Kidney (tissue), 14 donors: ENCODE measurements around the gene GMDS. TPM values are rescaled to one million over a fixed set of nuclear protein-coding genes. Genes with fewer than 3 reads are reported as not detected.

Experiments used
- DNase-seq, 5 donors: peaks; one replicate each; pipeline ENCODE4 v3.0.0-alpha.2; 2013 to 2020
- FAIRE-seq: peaks from 2 replicates; lab custom pipeline; 2012; peaks lifted over from hg19 to GRCh38; lab: Jason Lieb, UNC
- H3K27ac ChIP-seq, 2 donors: one replicate each; pipeline ENCODE4 v1.7.0; 2013; ENCODE audit warnings: low read depth in 2 of 2, low read length in 2 of 2, inconsistent platforms in 1 of 2
- H3K27me3 ChIP-seq: one replicate; pipeline ENCODE4 v1.7.1; 2013; ENCODE audit warnings: low read length, inconsistent platforms; ENCODE audit not compliant: control insufficient read depth, insufficient read depth
- H3K36me3 ChIP-seq, 3 donors: one replicate each; pipeline versions ENCODE4 v1.7.0 to v1.7.1; 2013; ENCODE audit warnings: low read length in 3 of 3, control low read depth in 1 of 3, inconsistent platforms in 1 of 3; ENCODE audit not compliant: insufficient read depth in 3 of 3, control insufficient read depth in 2 of 3
- H3K4me1 ChIP-seq, 3 donors: one replicate each; pipeline versions ENCODE4 v1.7.0 to v1.7.1; 2013; ENCODE audit warnings: low read length in 3 of 3, inconsistent platforms in 1 of 3, low read depth in 1 of 3; ENCODE audit not compliant: control insufficient read depth in 2 of 3, insufficient read depth in 2 of 3
- H3K4me3 ChIP-seq, 3 donors: one replicate each; pipeline versions ENCODE4 v1.7.0 to v1.8.1; 2013; ENCODE audit warnings: low read length in 3 of 3, control low read depth in 1 of 3, inconsistent platforms in 1 of 3
- H3K9ac ChIP-seq, 3 donors: one replicate each; pipeline versions ENCODE4 v1.7.0 to v1.7.1; 2013; ENCODE audit warnings: low read length in 3 of 3, control low read depth in 1 of 3, inconsistent platforms in 1 of 3
- H3K9me3 ChIP-seq, 3 donors: one replicate each; pipeline versions ENCODE4 v1.7.0 to v1.7.1; 2013; ENCODE audit warnings: low read length in 3 of 3, control low read depth in 1 of 3, inconsistent platforms in 1 of 3; ENCODE audit not compliant: control insufficient read depth in 2 of 3, insufficient read depth in 1 of 3
- intact Hi-C: fragments of 100-400 bp; cut with DNase I; formaldehyde crosslinking; loops from one replicate; pipeline ENCODE4 v1.11.1; 2022
- polyA plus RNA-seq: library from polyadenylated mRNA; stranded (reverse); fragments of 350-450 nt; fragmentation: Illumina TruSeq; extraction: RNeasy Lipid Tissue Mini Kit (QIAGEN cat#74804); gene quantifications from one replicate; pipeline ENCODE4 v1.2.3, GENCODE V29; 2014; ENCODE audit warnings: low read depth, low replicate concordance; ENCODE audit not compliant: insufficient read depth
- total RNA-seq: library from RNA; stranded (reverse); fragmentation: NEBNext Ultra II Directional; extraction: Animal tissue kit (Norgen Biotek cat#: 25700); gene quantifications from one replicate; pipeline ENCODE4 v1.2.1, GENCODE V29; 2021
- TF ChIP-seq, protein P1 (sequence below): IDR thresholded peaks from 3 replicates; pipeline ENCODE4 v1.5.1; 2012; ENCODE audit warnings: mild to moderate bottlenecking, moderate library complexity, borderline replicate concordance; ENCODE audit not compliant: insufficient read depth; ENCODE audit errors: extremely low read depth
- donor health status: control.
- donor health status: control.
- donor health status: control.
- donor health status: control.
- donor health status: control.
- donor health status: DM: yes; HTN: yes; CAD: no.
- donor health status: Normal renal cell carcinoma (clear cell type).

Gene GMDS
- total and polyA plus RNA-seq, 2 donors from 2014 or later = 49.6 to 63.7 TPM

DNA sequence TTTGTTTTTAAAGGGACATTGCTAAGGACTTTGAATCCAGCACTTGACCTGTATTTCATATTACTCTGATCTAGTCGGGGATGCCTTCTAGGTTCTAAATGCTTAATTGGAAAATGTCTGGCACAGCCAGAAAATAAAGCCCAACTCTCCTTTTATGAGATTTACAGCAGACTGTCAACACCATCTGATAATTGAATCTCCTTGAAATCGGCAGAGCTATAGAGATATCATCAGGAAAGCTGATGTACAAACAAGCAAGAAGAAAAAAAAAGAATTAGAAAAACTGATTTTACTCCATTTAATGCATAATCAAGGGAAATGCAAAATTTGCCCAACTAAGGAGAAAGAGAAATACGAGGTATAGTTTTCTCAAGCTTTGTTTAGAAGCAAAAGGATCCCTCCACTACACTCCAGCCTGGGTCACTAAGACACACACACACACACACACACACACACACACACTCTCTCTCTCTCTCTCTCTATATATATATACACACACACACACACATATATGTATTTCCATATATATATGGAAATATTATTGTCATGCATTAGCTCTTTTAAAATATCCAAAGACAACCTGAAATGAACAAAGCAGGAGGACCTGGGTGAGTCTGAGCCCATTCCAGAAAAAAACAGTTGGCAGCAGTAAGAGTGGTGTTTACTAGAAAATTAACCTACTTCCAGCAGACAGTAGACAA lies 645.2 kb downstream of the GMDS start:
- H3K4me3 ChIP-seq = no peak overlapping the region
- no peaks in the 10 kb centered on the region for H3K9me3 ChIP-seq
- no peak overlapping the region for H3K9ac ChIP-seq
- DNase-seq (no peak), FAIRE-seq (no peak)
- peaks cover 18% of the 10 kb centered on the region for H3K27me3 ChIP-seq
- TF ChIP-seq, protein P1, sequence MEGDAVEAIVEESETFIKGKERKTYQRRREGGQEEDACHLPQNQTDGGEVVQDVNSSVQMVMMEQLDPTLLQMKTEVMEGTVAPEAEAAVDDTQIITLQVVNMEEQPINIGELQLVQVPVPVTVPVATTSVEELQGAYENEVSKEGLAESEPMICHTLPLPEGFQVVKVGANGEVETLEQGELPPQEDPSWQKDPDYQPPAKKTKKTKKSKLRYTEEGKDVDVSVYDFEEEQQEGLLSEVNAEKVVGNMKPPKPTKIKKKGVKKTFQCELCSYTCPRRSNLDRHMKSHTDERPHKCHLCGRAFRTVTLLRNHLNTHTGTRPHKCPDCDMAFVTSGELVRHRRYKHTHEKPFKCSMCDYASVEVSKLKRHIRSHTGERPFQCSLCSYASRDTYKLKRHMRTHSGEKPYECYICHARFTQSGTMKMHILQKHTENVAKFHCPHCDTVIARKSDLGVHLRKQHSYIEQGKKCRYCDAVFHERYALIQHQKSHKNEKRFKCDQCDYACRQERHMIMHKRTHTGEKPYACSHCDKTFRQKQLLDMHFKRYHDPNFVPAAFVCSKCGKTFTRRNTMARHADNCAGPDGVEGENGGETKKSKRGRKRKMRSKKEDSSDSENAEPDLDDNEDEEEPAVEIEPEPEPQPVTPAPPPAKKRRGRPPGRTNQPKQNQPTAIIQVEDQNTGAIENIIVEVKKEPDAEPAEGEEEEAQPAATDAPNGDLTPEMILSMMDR = no peak
- intact Hi-C loops = loop anchor here (5.0 kb wide), 1 partner anchor 507 kb away; no protein-coding TSS in a partner anchor
- H3K36me3 ChIP-seq = no peaks in the 10 kb centered on the region
- H3K4me1 ChIP-seq = peaks cover 0 to 7% (median 0%) of the 10 kb centered on the region in 3 donors
- H3K27ac ChIP-seq = no peak overlapping the region

DNA sequence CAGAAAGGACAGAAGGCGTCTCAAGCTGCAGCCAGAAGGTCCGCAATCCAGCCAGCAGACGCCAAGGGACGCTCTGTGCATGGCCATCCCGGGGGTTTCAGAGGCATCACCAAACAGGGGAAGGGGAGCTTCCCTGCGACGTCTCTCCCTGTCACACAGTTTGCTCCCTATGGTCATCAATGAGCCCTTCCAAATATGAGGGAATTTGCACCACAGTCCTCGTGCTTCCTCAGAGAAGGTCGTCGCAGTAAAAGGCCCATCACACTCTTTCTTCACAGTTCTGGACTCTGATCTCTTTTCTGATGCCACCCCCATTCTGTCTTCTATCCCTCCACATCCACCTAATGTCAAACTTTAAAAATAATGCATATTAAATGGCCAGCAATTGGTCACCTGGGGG lies 645.9 kb downstream of the GMDS start:
- DNase-seq (no peak), FAIRE-seq (no peak)
- Histone ChIP-seq H3K9ac (no peak overlapping the region), H3K9me3 (no peaks in the 10 kb centered on the region), H3K27ac (no peak overlapping the region), H3K4me3 (no peak overlapping the region), H3K4me1 (peaks cover 0 to 5% (median 0%) of the 10 kb centered on the region in 3 donors), H3K36me3 (no peaks in the 10 kb centered on the region), H3K27me3 (peaks cover 18% of the 10 kb centered on the region)
- TF ChIP-seq, protein P1 = no peak
- intact Hi-C loops = loop anchor here (10.0 kb wide), 3 partner anchors 595 to 1145 kb away; no protein-coding TSS in a partner anchor

DNA sequence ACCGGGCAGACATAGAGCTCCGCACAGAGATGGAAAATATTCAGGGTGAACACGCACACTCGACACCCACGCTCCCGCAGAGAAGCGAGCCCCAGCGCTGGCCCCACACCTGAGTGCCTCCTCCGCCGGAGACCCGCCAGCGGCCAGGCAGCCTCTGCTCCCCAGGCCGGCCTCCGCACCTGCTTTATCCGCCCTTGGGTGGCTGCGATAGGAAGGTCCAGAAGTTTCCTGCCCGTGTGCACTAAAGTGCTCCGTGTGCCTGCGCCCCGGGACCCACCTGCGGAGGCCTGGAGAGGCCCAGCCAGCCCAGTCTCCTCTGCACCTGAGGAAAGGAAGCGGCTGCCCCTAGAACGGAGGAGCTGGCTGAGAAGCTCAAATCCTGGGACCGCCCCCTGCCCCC lies 646.5 kb downstream of the GMDS start:
- H3K9me3 ChIP-seq = no peaks in the 10 kb centered on the region
- no peak for FAIRE-seq
- TF ChIP-seq, protein P1 = no peak
- peaks cover 18% of the 10 kb centered on the region for H3K27me3 ChIP-seq
- no peaks in the 10 kb centered on the region for H3K36me3 ChIP-seq
- peaks cover 0 to 2% (median 0%) of the 10 kb centered on the region in 3 donors for H3K4me1 ChIP-seq
- intact Hi-C loops = loop anchor here (10.0 kb wide), 3 partner anchors 596 to 1146 kb away; no protein-coding TSS in a partner anchor
- H3K4me3 ChIP-seq = no peak overlapping the region
- no peak for DNase-seq
- no peak overlapping the region for H3K9ac ChIP-seq
- no peak overlapping the region for H3K27ac ChIP-seq
